GM23338 (cell line): ENCODE data around the gene HAUS2. TPM values are rescaled to one million over a fixed set of nuclear protein-coding genes. Genes with fewer than 3 reads are reported as not detected.

Experiments
- ATAC-seq: fragments of 200-7000 bp; cut with Tn5 transposase; 3 replicates; pipeline ENCODE4 v1.9.1; 2020
- DNase-seq: peaks from one replicate; pipeline ENCODE4 v3.0.0-alpha.2; 2015; ENCODE audit warnings: low spot score
- H2AFZ ChIP-seq: fragments of 200-600 bp; sonication (generic); 2 replicates; pipeline ENCODE4 v1.8.0; 2016; ENCODE audit warnings: antibody characterized with exemption, mild to moderate bottlenecking, moderate library complexity
- H3F3A ChIP-seq: fragments of 200-600 bp; sonication (generic); replicated peaks from 2 replicates; pipeline ENCODE4 v1.8.0; 2017; ENCODE audit warnings: antibody characterized with exemption, mixed run types, low read depth
- H3K27ac ChIP-seq: fragments of 200-600 bp; sonication (generic); 2 replicates; pipeline ENCODE4 v1.6.1; 2016; ENCODE audit warnings: low read depth
- H3K27me3 ChIP-seq: fragments of 200-600 bp; sonication (generic); 2 replicates; pipeline ENCODE4 v1.8.0; 2016; ENCODE audit warnings: mild to moderate bottlenecking, mixed run types, moderate library complexity; ENCODE audit not compliant: insufficient read depth
- H3K36me3 ChIP-seq: fragments of 200-600 bp; sonication (generic); 2 replicates; pipeline ENCODE4 v1.8.0; 2016; ENCODE audit warnings: mild to moderate bottlenecking; ENCODE audit not compliant: insufficient read depth
- H3K4me1 ChIP-seq: fragments of 200-600 bp; sonication (generic); 2 replicates; pipeline ENCODE4 v1.8.0; 2016; ENCODE audit warnings: mild to moderate bottlenecking, moderate library complexity; ENCODE audit not compliant: insufficient read depth
- H3K4me2 ChIP-seq: fragments of 200-600 bp; sonication (generic); 2 replicates; pipeline ENCODE4 v1.7.1; 2017; ENCODE audit warnings: mixed run types
- H3K4me3 ChIP-seq: fragments of 200-600 bp; sonication (generic); 2 replicates; pipeline ENCODE4 v1.6.1; 2016; ENCODE audit warnings: mixed run types
- H3K79me2 ChIP-seq: fragments of 200-600 bp; sonication (generic); replicated peaks from 2 replicates; pipeline ENCODE4 v1.8.0; 2017; ENCODE audit warnings: mild to moderate bottlenecking; ENCODE audit not compliant: insufficient read depth
- H3K9me2 ChIP-seq: fragments of 200-600 bp; sonication (generic); 2 replicates; pipeline ENCODE4 v1.8.0; 2017; ENCODE audit not compliant: insufficient read depth
- H4K20me1 ChIP-seq: fragments of 200-600 bp; sonication (generic); replicated peaks from 2 replicates; pipeline ENCODE4 v1.8.0; 2017; ENCODE audit warnings: mild to moderate bottlenecking; ENCODE audit not compliant: insufficient read depth
- H3K27ac Mint-ChIP-seq: 2 replicates; pipeline ENCODE4 v1.8.0; 2020; ENCODE audit warnings: inconsistent platforms, mild to moderate bottlenecking, moderate library complexity, mixed read lengths
- H3K27me3 Mint-ChIP-seq: 3 replicates; pipeline ENCODE4 v1.8.0; 2022; ENCODE audit warnings: low read depth, mild to moderate bottlenecking, moderate library complexity, mixed read lengths, inconsistent platforms; ENCODE audit not compliant: insufficient read depth, poor library complexity
- H3K36me3 Mint-ChIP-seq: 3 replicates; pipeline ENCODE4 v1.8.0; 2021; ENCODE audit warnings: low read depth, mild to moderate bottlenecking, inconsistent platforms, moderate library complexity, mixed read lengths
- H3K4me1 Mint-ChIP-seq: 3 replicates; pipeline ENCODE4 v1.8.0; 2020; ENCODE audit warnings: mild to moderate bottlenecking, inconsistent platforms, mixed read lengths
- H3K4me3 Mint-ChIP-seq: 3 replicates; pipeline ENCODE4 v1.8.0; 2021; ENCODE audit warnings: moderate library complexity, mild to moderate bottlenecking, inconsistent platforms, mixed read lengths
- H3K9me3 Mint-ChIP-seq: 3 replicates; pipeline ENCODE4 v1.8.0; 2020; ENCODE audit warnings: moderate library complexity, mild to moderate bottlenecking, inconsistent platforms, mixed read lengths
- EZH2phosphoT487 ChIP-seq: fragments of 200-600 bp; sonication (generic); IDR thresholded peaks from one replicate; pipeline ENCODE4 v1.8.1; 2018; ENCODE audit warnings: antibody characterized with exemption; ENCODE audit not compliant: unreplicated experiment
- JUNB ChIP-seq: IDR thresholded peaks from one replicate; pipeline ENCODE4 v1.6.1; 2016; ENCODE audit warnings: antibody characterized with exemption; ENCODE audit not compliant: unreplicated experiment
- NANOG ChIP-seq: IDR thresholded peaks from 2 replicates; pipeline ENCODE4 v1.6.1; 2016; ENCODE audit warnings: antibody characterized with exemption, borderline replicate concordance
- POLR2AphosphoS5 ChIP-seq: IDR thresholded peaks from 2 replicates; pipeline ENCODE4 v1.6.1; 2016; ENCODE audit warnings: antibody characterized with exemption, low read depth
- STAT1 ChIP-seq: IDR thresholded peaks from one replicate; pipeline ENCODE4 v1.6.1; 2016; ENCODE audit warnings: antibody characterized with exemption; ENCODE audit not compliant: unreplicated experiment
- ZNF114 ChIP-seq: fragments of 250-450 bp; sonication (Bioruptor Pico); IDR thresholded peaks from 2 replicates; pipeline ENCODE4 v1.5.0; 2020; ENCODE audit warnings: mild to moderate bottlenecking, moderate library complexity
- ZNF331 ChIP-seq: fragments of 250-450 bp; sonication (Bioruptor Pico); IDR thresholded peaks from 2 replicates; pipeline ENCODE4 v1.5.0; 2020; ENCODE audit warnings: low read depth, mild to moderate bottlenecking, moderate library complexity
- polyA plus RNA-seq: library from polyadenylated mRNA; unstranded; fragments of >200 nt; fragmentation: Nextera tagmentation; extraction: Ambion mirVana; gene quantifications from 2 replicates; pipeline ENCODE4 v1.2.1, GENCODE V29; 2016
- total RNA-seq: library from RNA; depleted of rRNA; stranded (reverse); fragments of >200 nt; shearing (Covaris generic); gene quantifications from 2 replicates; pipeline ENCODE4 v1.2.3, GENCODE V29; 2014
- TF ChIP-seq, protein P1 (sequence below): fragments of 250-450 bp; sonication (Bioruptor Pico); IDR thresholded peaks from 2 replicates; pipeline ENCODE4 v1.5.0; 2020; ENCODE audit warnings: mild to moderate bottlenecking, moderate library complexity
- TF ChIP-seq, protein P2 (sequence below), 2 experiments: fragments of 200-600 bp in 1 of 2; sonication (generic) in 1 of 2; conservative IDR thresholded peaks; 2 replicates each; pipeline versions ENCODE4 v1.5.1 to v1.6.1; 2016 to 2017; ENCODE audit warnings: antibody characterized with exemption in 2 of 2, low read depth in 2 of 2, mild to moderate bottlenecking in 2 of 2, moderate library complexity in 1 of 2

Gene HAUS2
- total and polyA plus RNA-seq, 2 experiments from 2014 or later = 30.9 to 32.7 TPM

DNA sequence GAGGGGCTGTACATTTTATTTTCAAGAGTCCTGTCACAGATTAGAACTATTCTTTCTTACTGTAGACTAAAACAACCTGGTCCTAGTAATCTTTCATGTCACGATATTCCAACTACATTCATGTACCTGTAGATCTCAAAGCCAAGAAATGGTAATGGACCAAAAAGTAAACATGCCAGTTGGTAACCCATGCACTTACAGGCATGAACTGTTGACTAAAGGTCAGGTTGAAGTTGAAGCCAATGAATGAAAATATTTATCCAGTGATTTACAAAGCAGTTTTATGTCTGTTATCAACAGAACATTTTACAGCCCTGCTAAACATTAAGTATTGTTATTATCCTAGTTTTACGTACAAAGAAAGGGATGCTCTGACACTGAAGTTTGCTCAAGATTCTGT, 25.3 kb upstream of the HAUS2 start (continued):
- TF ChIP-seq, protein P1, sequence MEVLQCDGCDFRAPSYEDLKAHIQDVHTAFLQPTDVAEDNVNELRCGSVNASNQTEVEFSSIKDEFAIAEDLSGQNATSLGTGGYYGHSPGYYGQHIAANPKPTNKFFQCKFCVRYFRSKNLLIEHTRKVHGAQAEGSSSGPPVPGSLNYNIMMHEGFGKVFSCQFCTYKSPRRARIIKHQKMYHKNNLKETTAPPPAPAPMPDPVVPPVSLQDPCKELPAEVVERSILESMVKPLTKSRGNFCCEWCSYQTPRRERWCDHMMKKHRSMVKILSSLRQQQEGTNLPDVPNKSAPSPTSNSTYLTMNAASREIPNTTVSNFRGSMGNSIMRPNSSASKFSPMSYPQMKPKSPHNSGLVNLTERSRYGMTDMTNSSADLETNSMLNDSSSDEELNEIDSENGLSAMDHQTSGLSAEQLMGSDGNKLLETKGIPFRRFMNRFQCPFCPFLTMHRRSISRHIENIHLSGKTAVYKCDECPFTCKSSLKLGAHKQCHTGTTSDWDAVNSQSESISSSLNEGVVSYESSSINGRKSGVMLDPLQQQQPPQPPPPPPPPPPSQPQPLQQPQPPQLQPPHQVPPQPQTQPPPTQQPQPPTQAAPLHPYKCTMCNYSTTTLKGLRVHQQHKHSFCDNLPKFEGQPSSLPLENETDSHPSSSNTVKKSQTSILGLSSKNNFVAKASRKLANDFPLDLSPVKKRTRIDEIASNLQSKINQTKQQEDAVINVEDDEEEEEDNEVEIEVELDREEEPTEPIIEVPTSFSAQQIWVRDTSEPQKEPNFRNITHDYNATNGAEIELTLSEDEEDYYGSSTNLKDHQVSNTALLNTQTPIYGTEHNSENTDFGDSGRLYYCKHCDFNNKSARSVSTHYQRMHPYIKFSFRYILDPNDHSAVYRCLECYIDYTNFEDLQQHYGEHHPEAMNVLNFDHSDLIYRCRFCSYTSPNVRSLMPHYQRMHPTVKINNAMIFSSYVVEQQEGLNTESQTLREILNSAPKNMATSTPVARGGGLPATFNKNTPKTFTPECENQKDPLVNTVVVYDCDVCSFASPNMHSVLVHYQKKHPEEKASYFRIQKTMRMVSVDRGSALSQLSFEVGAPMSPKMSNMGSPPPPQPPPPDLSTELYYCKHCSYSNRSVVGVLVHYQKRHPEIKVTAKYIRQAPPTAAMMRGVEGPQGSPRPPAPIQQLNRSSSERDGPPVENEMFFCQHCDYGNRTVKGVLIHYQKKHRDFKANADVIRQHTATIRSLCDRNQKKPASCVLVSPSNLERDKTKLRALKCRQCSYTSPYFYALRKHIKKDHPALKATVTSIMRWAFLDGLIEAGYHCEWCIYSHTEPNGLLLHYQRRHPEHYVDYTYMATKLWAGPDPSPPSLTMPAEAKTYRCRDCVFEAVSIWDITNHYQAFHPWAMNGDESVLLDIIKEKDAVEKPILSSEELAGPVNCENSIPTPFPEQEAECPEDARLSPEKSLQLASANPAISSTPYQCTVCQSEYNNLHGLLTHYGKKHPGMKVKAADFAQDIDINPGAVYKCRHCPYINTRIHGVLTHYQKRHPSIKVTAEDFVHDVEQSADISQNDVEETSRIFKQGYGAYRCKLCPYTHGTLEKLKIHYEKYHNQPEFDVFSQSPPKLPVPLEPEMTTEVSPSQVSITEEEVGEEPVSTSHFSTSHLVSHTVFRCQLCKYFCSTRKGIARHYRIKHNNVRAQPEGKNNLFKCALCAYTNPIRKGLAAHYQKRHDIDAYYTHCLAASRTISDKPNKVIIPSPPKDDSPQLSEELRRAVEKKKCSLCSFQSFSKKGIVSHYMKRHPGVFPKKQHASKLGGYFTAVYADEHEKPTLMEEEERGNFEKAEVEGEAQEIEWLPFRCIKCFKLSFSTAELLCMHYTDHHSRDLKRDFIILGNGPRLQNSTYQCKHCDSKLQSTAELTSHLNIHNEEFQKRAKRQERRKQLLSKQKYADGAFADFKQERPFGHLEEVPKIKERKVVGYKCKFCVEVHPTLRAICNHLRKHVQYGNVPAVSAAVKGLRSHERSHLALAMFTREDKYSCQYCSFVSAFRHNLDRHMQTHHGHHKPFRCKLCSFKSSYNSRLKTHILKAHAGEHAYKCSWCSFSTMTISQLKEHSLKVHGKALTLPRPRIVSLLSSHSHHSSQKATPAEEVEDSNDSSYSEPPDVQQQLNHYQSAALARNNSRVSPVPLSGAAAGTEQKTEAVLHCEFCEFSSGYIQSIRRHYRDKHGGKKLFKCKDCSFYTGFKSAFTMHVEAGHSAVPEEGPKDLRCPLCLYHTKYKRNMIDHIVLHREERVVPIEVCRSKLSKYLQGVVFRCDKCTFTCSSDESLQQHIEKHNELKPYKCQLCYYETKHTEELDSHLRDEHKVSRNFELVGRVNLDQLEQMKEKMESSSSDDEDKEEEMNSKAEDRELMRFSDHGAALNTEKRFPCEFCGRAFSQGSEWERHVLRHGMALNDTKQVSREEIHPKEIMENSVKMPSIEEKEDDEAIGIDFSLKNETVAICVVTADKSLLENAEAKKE = no peak
- no peak for TF ChIP-seq STAT1

DNA sequence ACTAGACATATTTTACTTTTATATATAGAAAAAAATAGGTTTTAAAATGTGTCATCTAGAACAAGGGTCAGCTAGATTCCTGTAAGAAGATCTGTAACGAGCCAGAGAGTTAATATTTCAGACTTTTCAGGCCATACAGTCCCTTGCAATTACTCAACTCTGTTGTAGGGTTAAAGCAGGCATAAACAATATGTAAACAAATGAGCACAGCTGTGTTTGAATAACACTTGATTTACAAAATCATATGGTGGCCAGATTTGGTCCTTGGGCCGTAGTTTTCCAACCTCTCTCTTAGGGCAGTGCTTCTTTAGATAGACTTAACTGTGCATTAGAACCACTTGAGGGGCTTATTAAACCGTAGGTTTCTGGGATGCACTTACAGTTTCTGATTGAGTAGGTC, 19.7 kb upstream of the HAUS2 start:
- Mint-ChIP-seq H3K4me1 (no peaks in the 10 kb centered on the region), H3K27ac (no peak overlapping the region), H3K4me3 (no peak overlapping the region), H3K36me3 (peaks cover 24% of the 10 kb centered on the region), H3K9me3 (no peaks in the 10 kb centered on the region), H3K27me3 (no peaks in the 10 kb centered on the region)
- H3K27me3 ChIP-seq = no peaks in the 10 kb centered on the region
- ATAC-seq (no peak), DNase-seq (no peak)
- H3K36me3 ChIP-seq = peaks cover 24% of the 10 kb centered on the region
- H2AFZ ChIP-seq = no peak overlapping the region
- H3F3A ChIP-seq = no peaks in the 10 kb centered on the region
- no peak overlapping the region for H3K4me3 ChIP-seq
- no peaks in the 10 kb centered on the region for H3K4me1 ChIP-seq
- no peak overlapping the region for H3K27ac ChIP-seq
- no peak overlapping the region for H3K4me2 ChIP-seq
- no peaks in the 10 kb centered on the region; the same call in 1 of the 2 replicates for H4K20me1 ChIP-seq
- H3K79me2 ChIP-seq = no peaks in the 10 kb centered on the region
- H3K9me2 ChIP-seq = 0 out of 2 replicates have a peak, but pooled peaks cover 4% of the 10 kb centered on the region
- no peak for TF ChIP-seq NANOG
- TF ChIP-seq JUNB = no peak
- TF ChIP-seq ZNF331 (CRISPR knock-in tag) = no peak
- TF ChIP-seq EZH2phosphoT487 = no peak
- TF ChIP-seq POLR2AphosphoS5 = no peak
- TF ChIP-seq ZNF114 (CRISPR knock-in tag) = no peak
- no peak for TF ChIP-seq STAT1
- TF ChIP-seq, protein P2, sequence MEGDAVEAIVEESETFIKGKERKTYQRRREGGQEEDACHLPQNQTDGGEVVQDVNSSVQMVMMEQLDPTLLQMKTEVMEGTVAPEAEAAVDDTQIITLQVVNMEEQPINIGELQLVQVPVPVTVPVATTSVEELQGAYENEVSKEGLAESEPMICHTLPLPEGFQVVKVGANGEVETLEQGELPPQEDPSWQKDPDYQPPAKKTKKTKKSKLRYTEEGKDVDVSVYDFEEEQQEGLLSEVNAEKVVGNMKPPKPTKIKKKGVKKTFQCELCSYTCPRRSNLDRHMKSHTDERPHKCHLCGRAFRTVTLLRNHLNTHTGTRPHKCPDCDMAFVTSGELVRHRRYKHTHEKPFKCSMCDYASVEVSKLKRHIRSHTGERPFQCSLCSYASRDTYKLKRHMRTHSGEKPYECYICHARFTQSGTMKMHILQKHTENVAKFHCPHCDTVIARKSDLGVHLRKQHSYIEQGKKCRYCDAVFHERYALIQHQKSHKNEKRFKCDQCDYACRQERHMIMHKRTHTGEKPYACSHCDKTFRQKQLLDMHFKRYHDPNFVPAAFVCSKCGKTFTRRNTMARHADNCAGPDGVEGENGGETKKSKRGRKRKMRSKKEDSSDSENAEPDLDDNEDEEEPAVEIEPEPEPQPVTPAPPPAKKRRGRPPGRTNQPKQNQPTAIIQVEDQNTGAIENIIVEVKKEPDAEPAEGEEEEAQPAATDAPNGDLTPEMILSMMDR (conservative IDR thresholded peaks at IDR 0.05; ENCODE audit: low read depth in 2 of 2) = no peak
- TF ChIP-seq, protein P1 = no peak
